ENCODE measurements around the gene GPATCH8. TPM values are rescaled to one million over a fixed set of nuclear protein-coding genes. Genes with fewer than 3 reads are reported as not detected.
"Not testable (repeated sequence)": the region's sequence is repeated elsewhere in the genome, so short reads cannot be mapped to it uniquely, and the experiment has no call there.

Gene GPATCH8
- total and polyA plus RNA-seq, 9 of the 15 experiments (the other 6 are each of a cell fraction or from before 2014, with no cell fraction given) = 10.6 to 29.6 (median 13.2) TPM

GRCh38 chr17:44511241-44512134, 8.3 kb upstream of the GPATCH8 start (continued):
- TF ChIP-seq PKNOX1 (IDR thresholded peaks at IDR 0.05) (peak; percentile 97), DPF2 (IDR thresholded peaks at IDR 0.05) (0 out of 2 replicates have a peak, but pooled peaks have one; percentile 64), GATAD2A (IDR thresholded peaks at IDR 0.05) (0 out of 2 replicates have a peak, but pooled peaks have one; percentile 27), L3MBTL2 (IDR thresholded peaks at IDR 0.05) (peak; percentile 91), MNT (conservative IDR thresholded peaks at IDR 0.05) (peak; percentile 67 to 79), MEIS2 (IDR thresholded peaks at IDR 0.05; ENCODE audit: partially characterized antibody) (peak; percentile 22), MIER1 (IDR thresholded peaks at IDR 0.05; ENCODE audit: low read depth) (0 out of 2 replicates have a peak, but pooled peaks have one; percentile 45), ZNF639 (CRISPR knock-in tag; conservative IDR thresholded peaks at IDR 0.05 in 1 of 2, IDR thresholded peaks at IDR 0.05 in 1 of 2) (peak in 1 of 2 experiments; percentile 59; a peak in 1 of 4 replicates), NR4A1 (tag; IDR thresholded peaks at IDR 0.05) (0 out of 2 replicates have a peak, but pooled peaks have one; percentile 17), JUND (IDR thresholded peaks at IDR 0.05; ENCODE audit: borderline replicate concordance, low read depth, low read length) (peak; percentile 42; the same call in 1 of the 2 replicates), ID3 (tag; IDR thresholded peaks at IDR 0.05) (peak; percentile 22; the same call in 1 of the 2 replicates), SMARCC2 (IDR thresholded peaks at IDR 0.05; ENCODE audit: low read depth) (0 out of 2 replicates have a peak, but pooled peaks have one; percentile 19), LARP7 (IDR thresholded peaks at IDR 0.05) (0 out of 2 replicates have a peak, but pooled peaks have one; percentile 32), POLR2B (IDR thresholded peaks at IDR 0.05; ENCODE audit: low read depth, partially characterized antibody) (peak; percentile 17), PBX2 (tag; conservative IDR thresholded peaks at IDR 0.05; ENCODE audit: low read depth) (peak; percentile 85), NFATC3 (IDR thresholded peaks at IDR 0.05) (0 out of 2 replicates have a peak, but pooled peaks have one; percentile 45)
- not testable (repeated sequence) for TF ChIP-seq NR4A1 (CRISPR knock-in tag; IDR thresholded peaks at IDR 0.05); JUND (tag; IDR thresholded peaks at IDR 0.05; ENCODE audit: borderline replicate concordance, low read depth, low read length); ID3 (CRISPR knock-in tag; IDR thresholded peaks at IDR 0.05); PBX2 (CRISPR knock-in tag; IDR thresholded peaks at IDR 0.05; ENCODE audit: low read depth)

Measured in K562 (cell line).